ENCODE data around the gene SYT14.
"Not testable (repeated sequence)": the region's sequence is repeated elsewhere in the genome, so short reads cannot be mapped to it uniquely, and the experiment has no call there.

The SYT14 gene

DNA sequence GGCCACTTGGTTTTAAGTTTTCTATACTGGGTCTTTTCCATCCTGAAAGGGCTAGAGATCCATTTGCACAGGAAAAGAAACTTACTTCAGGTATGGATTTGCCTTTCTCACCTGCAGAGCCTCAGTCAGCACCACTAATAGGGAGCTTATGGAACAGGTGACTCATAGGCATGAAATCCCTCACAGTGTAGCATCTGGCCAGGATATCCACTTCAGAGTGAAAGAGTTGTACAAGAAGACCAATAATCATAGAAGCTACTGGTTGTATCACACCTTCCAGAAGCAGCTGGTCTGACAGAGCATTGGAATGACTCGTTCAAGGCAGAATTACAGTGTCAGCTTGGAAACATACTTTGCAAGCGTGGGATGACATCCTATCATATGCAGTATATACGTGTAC lies 26.3 kb upstream of the SYT14 start:
- ChIA-PET POLR2A (no interaction called here), CTCF (no interaction called here)
- DNase-seq (ENCODE audit: extremely low spot score), result no peak
- TF ChIP-seq, protein P1, sequence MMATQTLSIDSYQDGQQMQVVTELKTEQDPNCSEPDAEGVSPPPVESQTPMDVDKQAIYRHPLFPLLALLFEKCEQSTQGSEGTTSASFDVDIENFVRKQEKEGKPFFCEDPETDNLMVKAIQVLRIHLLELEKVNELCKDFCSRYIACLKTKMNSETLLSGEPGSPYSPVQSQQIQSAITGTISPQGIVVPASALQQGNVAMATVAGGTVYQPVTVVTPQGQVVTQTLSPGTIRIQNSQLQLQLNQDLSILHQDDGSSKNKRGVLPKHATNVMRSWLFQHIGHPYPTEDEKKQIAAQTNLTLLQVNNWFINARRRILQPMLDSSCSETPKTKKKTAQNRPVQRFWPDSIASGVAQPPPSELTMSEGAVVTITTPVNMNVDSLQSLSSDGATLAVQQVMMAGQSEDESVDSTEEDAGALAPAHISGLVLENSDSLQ (IDR thresholded peaks at IDR 0.05), result no peak
- TF ChIP-seq LEF1 (IDR thresholded peaks at IDR 0.05; ENCODE audit: borderline replicate concordance), result no peak
- TF ChIP-seq ZNF384 (IDR thresholded peaks at IDR 0.05), result no peak
- TF ChIP-seq BHLHE40 (IDR thresholded peaks at IDR 0.05; ENCODE audit: borderline replicate concordance), result no peak
- TF ChIP-seq SUZ12 (IDR thresholded peaks at IDR 0.05), result no peak
- TF ChIP-seq CTBP1 (IDR thresholded peaks at IDR 0.05; ENCODE audit: borderline replicate concordance), result no peak
- no peak for TF ChIP-seq FOXK2 (IDR thresholded peaks at IDR 0.05)
- TF ChIP-seq ARNT (IDR thresholded peaks at IDR 0.05), result no peak
- TF ChIP-seq TARDBP (IDR thresholded peaks at IDR 0.05), result no peak
- TF ChIP-seq SP1 (IDR thresholded peaks at IDR 0.05), result no peak
- TF ChIP-seq NFRKB (IDR thresholded peaks at IDR 0.05), result no peak
- no peak for TF ChIP-seq FOXM1 (IDR thresholded peaks at IDR 0.05; ENCODE audit: borderline replicate concordance)
- TF ChIP-seq L3MBTL2 (conservative IDR thresholded peaks at IDR 0.05), result no peak
- TF ChIP-seq FOXA1 (IDR thresholded peaks at IDR 0.05), result no peak
- no peak for TF ChIP-seq ELF4 (IDR thresholded peaks at IDR 0.05)
- TF ChIP-seq HDGF (IDR thresholded peaks at IDR 0.05; ENCODE audit: borderline replicate concordance), result no peak

DNA sequence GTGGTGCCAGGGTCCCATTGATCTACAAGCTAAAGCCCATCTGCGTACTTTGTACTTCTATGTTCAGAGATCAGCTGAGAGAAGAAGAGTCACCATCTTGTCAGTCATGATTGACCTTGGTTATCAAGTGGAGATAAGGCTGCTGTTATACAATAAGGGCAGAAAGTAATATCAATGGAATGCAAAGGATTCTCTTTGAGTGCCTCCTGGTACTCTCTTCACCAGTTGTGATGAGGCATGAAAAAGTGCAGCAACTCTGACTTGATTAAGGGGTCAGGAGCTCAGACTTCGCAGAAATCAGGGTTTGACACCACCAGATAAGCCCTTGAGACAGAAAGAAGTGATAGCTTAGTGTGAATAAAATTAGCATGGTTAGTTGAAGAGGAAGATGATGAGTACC lies 25.7 kb upstream of the SYT14 start:
- TF ChIP-seq NFRKB (IDR thresholded peaks at IDR 0.05) (no peak), CTBP1 (IDR thresholded peaks at IDR 0.05; ENCODE audit: borderline replicate concordance) (no peak), TARDBP (IDR thresholded peaks at IDR 0.05) (no peak), LEF1 (IDR thresholded peaks at IDR 0.05; ENCODE audit: borderline replicate concordance) (no peak), SUZ12 (IDR thresholded peaks at IDR 0.05) (no peak), L3MBTL2 (conservative IDR thresholded peaks at IDR 0.05) (no peak), HDGF (IDR thresholded peaks at IDR 0.05; ENCODE audit: borderline replicate concordance) (no peak), ELF4 (IDR thresholded peaks at IDR 0.05) (no peak), FOXA1 (IDR thresholded peaks at IDR 0.05) (no peak), ZNF384 (IDR thresholded peaks at IDR 0.05) (no peak), SP1 (IDR thresholded peaks at IDR 0.05) (no peak), FOXM1 (IDR thresholded peaks at IDR 0.05; ENCODE audit: borderline replicate concordance) (no peak), FOXK2 (IDR thresholded peaks at IDR 0.05) (no peak), ARNT (IDR thresholded peaks at IDR 0.05) (no peak), BHLHE40 (IDR thresholded peaks at IDR 0.05; ENCODE audit: borderline replicate concordance) (no peak)
- TF ChIP-seq, protein P1 (IDR thresholded peaks at IDR 0.05), result no peak
- ChIA-PET POLR2A (interaction anchor here (0.5 kb wide), 1 partner anchor 8 kb away, joined by 3 read pairs; no protein-coding TSS in a partner anchor), CTCF (interaction anchor here (1.3 kb wide), 1 partner anchor 12 kb away, joined by 6 read pairs; no protein-coding TSS in a partner anchor)
- no peak for DNase-seq (ENCODE audit: extremely low spot score)

DNA sequence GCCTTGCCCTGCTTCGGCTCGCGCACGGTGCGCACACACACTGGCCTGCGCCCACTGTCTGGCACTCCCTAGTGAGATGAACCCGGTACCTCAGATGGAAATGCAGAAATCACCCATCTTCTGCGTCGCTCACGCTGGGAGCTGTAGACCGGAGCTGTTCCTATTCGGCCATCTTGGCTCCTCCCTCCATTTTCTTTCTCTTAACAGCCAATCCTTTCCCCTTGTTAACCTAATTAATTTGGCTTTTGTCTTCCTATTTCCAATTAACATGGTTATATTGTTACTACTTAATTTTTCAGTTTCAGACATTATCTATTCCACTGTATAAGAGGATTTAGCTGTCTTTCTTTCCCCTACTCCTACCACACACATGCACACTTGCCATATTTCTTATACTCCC lies 18.4 kb upstream of the SYT14 start:
- DNase-seq (ENCODE audit: extremely low spot score); POLR2A ChIA-PET; CTCF ChIA-PET: not testable (repeated sequence)

DNA sequence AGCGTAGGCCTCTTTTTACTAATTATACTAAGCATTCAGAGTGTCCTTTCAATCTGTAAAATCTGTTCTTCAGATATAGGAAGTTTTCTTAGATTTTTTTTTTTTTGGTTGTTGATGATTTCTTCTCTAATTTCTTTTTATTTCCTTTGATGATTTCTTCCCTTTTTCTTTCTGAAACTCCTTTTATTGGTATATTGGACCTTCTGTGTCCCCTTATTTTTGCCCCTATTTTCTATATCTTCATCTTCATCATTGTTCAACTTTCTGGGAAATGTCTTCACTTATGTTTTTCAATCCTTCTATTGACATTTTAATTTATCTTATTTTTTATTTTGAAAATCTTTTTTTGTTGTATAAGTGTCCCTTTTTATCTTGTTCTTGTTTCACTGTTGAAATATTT lies 17.2 kb upstream of the SYT14 start:
- TF ChIP-seq TARDBP (IDR thresholded peaks at IDR 0.05) (no peak), CTBP1 (IDR thresholded peaks at IDR 0.05; ENCODE audit: borderline replicate concordance) (no peak), BHLHE40 (IDR thresholded peaks at IDR 0.05; ENCODE audit: borderline replicate concordance) (no peak)
- CTCF ChIA-PET, result no interaction called here
- no peak for DNase-seq (ENCODE audit: extremely low spot score)
- POLR2A ChIA-PET, result no interaction called here

DNA sequence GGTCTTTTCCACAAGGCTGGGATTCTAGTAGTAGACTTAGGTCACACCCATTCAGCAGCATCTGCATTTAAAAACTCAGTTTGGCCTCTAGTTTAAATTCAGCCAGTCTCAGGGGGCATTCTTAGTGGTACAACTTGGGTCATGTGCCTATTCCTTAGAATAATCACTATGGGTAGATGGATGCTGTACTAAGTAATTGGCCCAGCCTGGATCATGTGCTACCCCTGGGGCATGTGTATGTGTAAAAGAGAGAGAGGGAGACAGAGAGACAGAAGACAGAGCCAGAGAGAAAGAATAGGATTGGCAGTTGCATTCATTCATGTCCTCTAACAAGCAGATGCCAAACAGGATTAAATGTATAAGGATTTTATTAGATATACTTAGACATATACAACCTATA lies 13.6 kb upstream of the SYT14 start:
- TF ChIP-seq SP1 (IDR thresholded peaks at IDR 0.05) (no peak), FOXK2 (IDR thresholded peaks at IDR 0.05) (no peak)
- POLR2A ChIA-PET, result no interaction called here
- DNase-seq (ENCODE audit: extremely low spot score), result no peak
- CTCF ChIA-PET, result no interaction called here

DNA sequence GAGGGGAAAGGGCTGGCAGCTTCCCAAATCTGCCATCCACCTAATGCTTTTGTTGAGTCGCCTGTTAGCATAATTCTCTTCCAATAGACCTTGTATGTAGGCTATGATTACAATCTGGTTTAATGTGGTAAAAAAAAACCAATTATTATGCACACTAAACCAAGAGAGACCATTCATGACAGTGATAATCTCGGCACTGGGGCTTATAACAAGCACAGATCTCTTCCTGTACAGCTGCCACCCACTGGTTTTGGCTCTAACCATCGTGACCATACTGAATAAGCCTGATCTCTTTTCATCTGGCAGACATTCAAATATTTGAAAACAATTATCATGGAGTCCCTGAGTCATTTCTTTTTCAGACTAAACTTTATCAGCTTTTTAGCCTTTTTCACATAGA lies 12.0 kb upstream of the SYT14 start:
- CTCF ChIA-PET, result interaction anchor here (0.6 kb wide), 1 partner anchor 12 kb away, joined by 4 read pairs; the partner anchor contains the start of gene SYT14
- POLR2A ChIA-PET, result no interaction called here
- TF ChIP-seq ARNT (IDR thresholded peaks at IDR 0.05) (no peak), HDGF (IDR thresholded peaks at IDR 0.05; ENCODE audit: borderline replicate concordance) (no peak), SUZ12 (IDR thresholded peaks at IDR 0.05) (no peak), LEF1 (IDR thresholded peaks at IDR 0.05; ENCODE audit: borderline replicate concordance) (no peak), FOXK2 (IDR thresholded peaks at IDR 0.05) (no peak), BHLHE40 (IDR thresholded peaks at IDR 0.05; ENCODE audit: borderline replicate concordance) (no peak), ZNF384 (IDR thresholded peaks at IDR 0.05) (no peak)
- TF ChIP-seq, protein P1 (IDR thresholded peaks at IDR 0.05), result no peak
- DNase-seq (ENCODE audit: extremely low spot score), result no peak

DNA sequence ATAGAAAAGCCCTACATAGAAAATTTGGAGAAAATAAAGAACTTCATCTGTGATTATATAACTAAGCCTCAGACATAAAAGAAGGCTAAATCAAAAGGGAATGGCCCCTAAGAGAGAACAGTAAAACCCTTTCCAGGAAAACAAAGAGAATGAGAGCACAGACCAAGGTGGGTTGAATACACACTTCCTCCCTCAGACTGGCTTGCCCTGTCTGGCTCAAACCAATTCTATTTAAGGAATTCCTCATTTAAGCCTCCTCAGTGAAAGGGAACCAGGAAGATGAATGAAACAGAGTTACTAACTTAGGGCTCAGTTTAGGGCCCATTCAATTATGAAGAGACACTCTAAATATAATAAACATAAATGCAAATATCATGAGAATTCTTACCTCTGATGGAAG lies 10.6 kb upstream of the SYT14 start:
- CTCF ChIA-PET, result no interaction called here
- DNase-seq (ENCODE audit: extremely low spot score), result no peak
- TF ChIP-seq SP1 (IDR thresholded peaks at IDR 0.05) (no peak), ZNF384 (IDR thresholded peaks at IDR 0.05) (no peak), BHLHE40 (IDR thresholded peaks at IDR 0.05; ENCODE audit: borderline replicate concordance) (no peak), TARDBP (IDR thresholded peaks at IDR 0.05) (no peak), FOXK2 (IDR thresholded peaks at IDR 0.05) (no peak), CTBP1 (IDR thresholded peaks at IDR 0.05; ENCODE audit: borderline replicate concordance) (no peak), SUZ12 (IDR thresholded peaks at IDR 0.05) (no peak), ELF4 (IDR thresholded peaks at IDR 0.05) (no peak), ARNT (IDR thresholded peaks at IDR 0.05) (no peak), L3MBTL2 (conservative IDR thresholded peaks at IDR 0.05) (no peak), FOXA1 (IDR thresholded peaks at IDR 0.05) (no peak), NFRKB (IDR thresholded peaks at IDR 0.05) (no peak), LEF1 (IDR thresholded peaks at IDR 0.05; ENCODE audit: borderline replicate concordance) (no peak), FOXM1 (IDR thresholded peaks at IDR 0.05; ENCODE audit: borderline replicate concordance) (no peak), HDGF (IDR thresholded peaks at IDR 0.05; ENCODE audit: borderline replicate concordance) (no peak)
- TF ChIP-seq, protein P1 (IDR thresholded peaks at IDR 0.05), result no peak
- POLR2A ChIA-PET, result no interaction called here

All from HEK293T (cell line).